NCI-H1930 (cell line): ENCODE measurements around the gene CCNE1.
A peak's percentile ranks its signal among the peaks of the same experiment; 100 is the strongest.

ENCODE experiments used
- DNase-seq, 2 experiments: peaks; one replicate each; lab custom pipeline; 2025; lab: John Stamatoyannopoulos, UW

Gene CCNE1

GRCh38 chr19:29844891-29845573, 33.2 kb downstream of the CCNE1 start:
- DNase-seq: peak; percentile 94 to 98

- peak; percentile 26 to 38 for DNase-seq
Observed at GRCh38 chr19:29845574-29846176, 33.9 kb downstream of the CCNE1 start.

- DNase-seq: no peak
Observed at GRCh38 chr19:29849208-29849607, 37.4 kb downstream of the CCNE1 start.

GRCh38 chr19:29850482-29850881, 38.7 kb downstream of the CCNE1 start:
- DNase-seq: no peak

GRCh38 chr19:29851769-29852521, 40.2 kb downstream of the CCNE1 start:
- no peak for DNase-seq

GRCh38 chr19:29854033-29854432, 42.2 kb downstream of the CCNE1 start:
- DNase-seq: no peak

GRCh38 chr19:29855087-29855486, 43.3 kb downstream of the CCNE1 start:
- no peak for DNase-seq

GRCh38 chr19:29855741-29856500, 44.1 kb downstream of the CCNE1 start:
- DNase-seq: no peak

- no peak for DNase-seq
Observed at GRCh38 chr19:29858000-29858596, 46.3 kb downstream of the CCNE1 start.

GRCh38 chr19:29858621-29859020, 46.8 kb downstream of the CCNE1 start:
- no peak for DNase-seq

- DNase-seq: no peak
Observed at GRCh38 chr19:29860492-29860891, 48.7 kb downstream of the CCNE1 start.

GRCh38 chr19:29861574-29861973, 49.8 kb downstream of the CCNE1 start:
- no peak for DNase-seq

- DNase-seq: no peak
Observed at GRCh38 chr19:29866011-29866410, 54.2 kb downstream of the CCNE1 start.

- DNase-seq: no peak
Observed at GRCh38 chr19:29867984-29868383, 56.2 kb downstream of the CCNE1 start.

GRCh38 chr19:29871143-29871542, 59.4 kb downstream of the CCNE1 start:
- DNase-seq: no peak

GRCh38 chr19:29872224-29872731, 60.5 kb downstream of the CCNE1 start:
- DNase-seq: no peak

- DNase-seq: peak; percentile 19 to 80
Observed at GRCh38 chr19:29873024-29873800, 61.4 kb downstream of the CCNE1 start.
